Caco-2 (cell line): ENCODE results near the gene GSK3B. TPM values are rescaled to one million over a fixed set of nuclear protein-coding genes. Genes with fewer than 3 reads are reported as not detected.

Source experiments
- BruUV-seq: library from RNA; stranded (reverse); fragments of 400-500 nt; replicated peaks from 2 replicates; lab custom pipeline; 2021; lab: Mats Ljungman, UMichigan
- CTCF ChIA-PET: fragments of 300-600 bp; sonication (Branson Sonifier 250); formaldehyde crosslinking; loops from one replicate; lab custom pipeline; 2022; ENCODE audit warnings: antibody characterized with exemption; lab: Charles Lee
- POLR2A ChIA-PET: fragments of 300-600 bp; sonication (Branson Sonifier 250); formaldehyde crosslinking; loops from one replicate; lab custom pipeline; 2022; ENCODE audit warnings: antibody characterized with exemption; lab: Charles Lee
- DNase-seq, 2 experiments: peaks; one replicate each; pipeline versions ENCODE4 v3.0.0 to v3.0.0-alpha.2; 2020 to 2022
- H3K27me3 ChIP-seq: replicated peaks from 2 replicates; pipeline ENCODE4 v1.6.0; 2011; ENCODE audit warnings: low read length; ENCODE audit not compliant: control insufficient read depth, insufficient read depth
- H3K36me3 ChIP-seq: 2 replicates; pipeline ENCODE4 v1.5.1; 2011; ENCODE audit warnings: low read length; ENCODE audit not compliant: control insufficient read depth, insufficient read depth
- H3K4me1 ChIP-seq: fragments of 250-450 bp; sonication (Bioruptor Pico); 2 replicates; pipeline ENCODE4 v1.5.1; 2020; ENCODE audit warnings: mild to moderate bottlenecking
- H3K4me3 ChIP-seq: 2 replicates; pipeline ENCODE4 v1.5.1; 2011; ENCODE audit warnings: low read depth, mild to moderate bottlenecking, control low read depth, low read length
- H3K9me3 ChIP-seq: fragments of 250-450 bp; sonication (Bioruptor Pico); 2 replicates; pipeline ENCODE4 v1.5.1; 2020; ENCODE audit warnings: mild to moderate bottlenecking, moderate library complexity
- H3K27ac Mint-ChIP-seq: one replicate; pipeline ENCODE4 v1.8.0; 2022; ENCODE audit warnings: mixed read lengths; ENCODE audit not compliant: unreplicated experiment
- H3K27me3 Mint-ChIP-seq: one replicate; pipeline ENCODE4 v1.8.0; 2022; ENCODE audit warnings: mixed read lengths; ENCODE audit not compliant: insufficient read depth, unreplicated experiment
- H3K36me3 Mint-ChIP-seq: one replicate; pipeline ENCODE4 v1.8.0; 2022; ENCODE audit warnings: mild to moderate bottlenecking, mixed read lengths; ENCODE audit not compliant: insufficient read depth, unreplicated experiment
- H3K4me1 Mint-ChIP-seq: one replicate; pipeline ENCODE4 v1.8.0; 2022; ENCODE audit warnings: low read depth, mixed read lengths; ENCODE audit not compliant: unreplicated experiment
- H3K4me3 Mint-ChIP-seq: one replicate; pipeline ENCODE4 v1.8.0; 2022; ENCODE audit warnings: mild to moderate bottlenecking, moderate library complexity, mixed read lengths; ENCODE audit not compliant: unreplicated experiment
- H3K9me3 Mint-ChIP-seq: one replicate; pipeline ENCODE4 v1.8.0; 2022; ENCODE audit warnings: mixed read lengths; ENCODE audit not compliant: unreplicated experiment
- CTCF ChIP-seq, 2 experiments: fragments of 200-600 bp in 1 of 2; IDR thresholded peaks; 1 replicate in 1 of 2; 2 replicates in 1 of 2; pipeline versions ENCODE4 v1.5.1 to v1.8.0; 2011 to 2022; ENCODE audit warnings: antibody characterized with exemption in 1 of 2, control low read depth in 1 of 2, inconsistent platforms in 1 of 2, low read depth in 1 of 2, low read length in 1 of 2, mild to moderate bottlenecking in 1 of 2, moderate library complexity in 1 of 2; ENCODE audit not compliant: insufficient read depth in 1 of 2, severe bottlenecking in 1 of 2, unreplicated experiment in 1 of 2
- intact Hi-C: fragments of 100-400 bp; cut with micrococcal nuclease; formaldehyde crosslinking; loops from one replicate; pipeline ENCODE4 v1.10.0; 2022; ENCODE audit not compliant: unreplicated experiment
- total RNA-seq: library from RNA; stranded (reverse); gene quantifications from 2 replicates; pipeline ENCODE4 v1.2.3, GENCODE V29; 2022

The GSK3B gene
- total RNA-seq, 1 experiment from 2014 or later = 55.2 TPM

- peaks cover 7% of the 10 kb centered on the region for H3K9me3 ChIP-seq
- Mint-ChIP-seq H3K4me3 (no peak overlapping the region), H3K36me3 (peaks cover 8% of the 10 kb centered on the region), H3K4me1 (peaks cover 12% of the 10 kb centered on the region), H3K27ac (no peak overlapping the region), H3K27me3 (no peaks in the 10 kb centered on the region), H3K9me3 (peaks cover 21% of the 10 kb centered on the region)
- intact Hi-C loops = no loop called here
- POLR2A ChIA-PET = no interaction called here
- no peaks in the 10 kb centered on the region for H3K4me1 ChIP-seq
- BruUV-seq = no TSS peak
- no peaks in the 10 kb centered on the region for H3K27me3 ChIP-seq
- no peaks in the 10 kb centered on the region for H3K36me3 ChIP-seq
- CTCF ChIA-PET = interaction anchor here (0.6 to 0.8 kb wide), 2 partner anchors 45 to 130 kb away, joined by 4 to 5 read pairs; no protein-coding TSS in a partner anchor
- no peak for TF ChIP-seq CTCF (IDR thresholded peaks at IDR 0.05; ENCODE audit: insufficient read depth in 1 of 2, low read depth in 1 of 2, low read length in 1 of 2, severe bottlenecking in 1 of 2, unreplicated experiment in 1 of 2)
- DNase-seq = no peak
- no peak overlapping the region for H3K4me3 ChIP-seq
Observed at GRCh38 chr3:120049881-120050539, 44.2 kb downstream of the GSK3B start.

- peaks cover 7% of the 10 kb centered on the region for H3K4me1 Mint-ChIP-seq
- no peak overlapping the region for H3K27ac Mint-ChIP-seq
- peaks cover 10% of the 10 kb centered on the region for H3K9me3 ChIP-seq
- no peak overlapping the region for H3K4me3 Mint-ChIP-seq
- no peaks in the 10 kb centered on the region for H3K27me3 Mint-ChIP-seq
- H3K9me3 Mint-ChIP-seq = peaks cover 18% of the 10 kb centered on the region
- peaks cover 12% of the 10 kb centered on the region for H3K36me3 Mint-ChIP-seq
- ChIA-PET CTCF (interaction anchor here (0.8 kb wide), 1 partner anchor 46 kb away, joined by 4 read pairs; no protein-coding TSS in a partner anchor), POLR2A (no interaction called here)
- H3K36me3 ChIP-seq = no peaks in the 10 kb centered on the region
- no peak for DNase-seq
- no peaks in the 10 kb centered on the region for H3K27me3 ChIP-seq
- intact Hi-C loops = no loop called here
- H3K4me1 ChIP-seq = no peaks in the 10 kb centered on the region
- H3K4me3 ChIP-seq = no peak overlapping the region
- no TSS peak for BruUV-seq
- TF ChIP-seq CTCF (IDR thresholded peaks at IDR 0.05; ENCODE audit: insufficient read depth in 1 of 2, low read depth in 1 of 2, low read length in 1 of 2, severe bottlenecking in 1 of 2, unreplicated experiment in 1 of 2) = no peak
Observed at GRCh38 chr3:120049072-120049471, 45.2 kb downstream of the GSK3B start.

- no peaks in the 10 kb centered on the region for H3K36me3 ChIP-seq
- no peak for TF ChIP-seq CTCF (IDR thresholded peaks at IDR 0.05; ENCODE audit: insufficient read depth in 1 of 2, low read depth in 1 of 2, low read length in 1 of 2, severe bottlenecking in 1 of 2, unreplicated experiment in 1 of 2)
- peaks cover 10% of the 10 kb centered on the region for H3K9me3 ChIP-seq
- Mint-ChIP-seq H3K27ac (no peak overlapping the region), H3K4me3 (no peak overlapping the region), H3K36me3 (peaks cover 16% of the 10 kb centered on the region), H3K9me3 (peaks cover 21% of the 10 kb centered on the region), H3K4me1 (peaks cover 7% of the 10 kb centered on the region), H3K27me3 (no peaks in the 10 kb centered on the region)
- CTCF ChIA-PET = no interaction called here
- no peak overlapping the region for H3K4me3 ChIP-seq
- POLR2A ChIA-PET = no interaction called here
- no TSS peak for BruUV-seq
- H3K27me3 ChIP-seq = no peaks in the 10 kb centered on the region
- no peak for DNase-seq
- intact Hi-C loops = no loop called here
- no peaks in the 10 kb centered on the region for H3K4me1 ChIP-seq
Observed at GRCh38 chr3:120048355-120049041, 45.7 kb downstream of the GSK3B start.
